Endodermal cell (in vitro differentiated cells): Measurements from ENCODE around the gene ACAP3. TPM values are rescaled to one million over a fixed set of nuclear protein-coding genes. Genes with fewer than 3 reads are reported as not detected.
A peak's percentile ranks its signal among the peaks of the same experiment; 100 is the strongest.

Source experiments
- DNase-seq: peaks from one replicate; pipeline ENCODE4 v3.0.0-alpha.2; 2017
- H3K27ac ChIP-seq: 2 replicates; pipeline ENCODE4 v1.5.1; 2013; ENCODE audit warnings: mild to moderate bottlenecking, low read depth, low read length, moderate library complexity
- H3K27me3 ChIP-seq: 2 replicates; pipeline ENCODE4 v1.6.1; 2013; ENCODE audit warnings: mild to moderate bottlenecking, low read length, moderate library complexity; ENCODE audit not compliant: insufficient read depth, control insufficient read depth, poor library complexity, severe bottlenecking
- H3K36me3 ChIP-seq: 2 replicates; pipeline ENCODE4 v1.7.0; 2013; ENCODE audit warnings: mild to moderate bottlenecking, low read length, moderate library complexity; ENCODE audit not compliant: control insufficient read depth, insufficient read depth
- H3K4me1 ChIP-seq: one replicate; pipeline ENCODE4 v1.7.0; 2013; ENCODE audit warnings: low read length; ENCODE audit not compliant: control insufficient read depth, insufficient read depth
- H3K4me3 ChIP-seq: 2 replicates; pipeline ENCODE4 v1.5.1; 2013; ENCODE audit warnings: mild to moderate bottlenecking, low read length, moderate library complexity
- H3K9ac ChIP-seq: 2 replicates; pipeline ENCODE4 v1.6.1; 2013; ENCODE audit warnings: mild to moderate bottlenecking, low read length, moderate library complexity; ENCODE audit not compliant: poor library complexity, severe bottlenecking; ENCODE audit errors: extremely low read depth
- H3K9me3 ChIP-seq: 2 replicates; pipeline ENCODE4 v1.6.1; 2013; ENCODE audit warnings: mild to moderate bottlenecking, low read length, moderate library complexity; ENCODE audit not compliant: control insufficient read depth
- H3K27ac Mint-ChIP-seq: 2 replicates; pipeline ENCODE4 v1.8.0; 2020; ENCODE audit warnings: mixed read lengths
- H3K27me3 Mint-ChIP-seq: 2 replicates; pipeline ENCODE4 v1.8.0; 2021; ENCODE audit warnings: mild to moderate bottlenecking, mixed read lengths; ENCODE audit not compliant: insufficient read depth
- H3K36me3 Mint-ChIP-seq: 2 replicates; pipeline ENCODE4 v1.8.0; 2020; ENCODE audit warnings: low read depth, mixed read lengths
- H3K4me1 Mint-ChIP-seq: 2 replicates; pipeline ENCODE4 v1.8.0; 2020; ENCODE audit warnings: mixed read lengths
- H3K4me3 Mint-ChIP-seq: 2 replicates; pipeline ENCODE4 v1.8.0; 2020; ENCODE audit warnings: mild to moderate bottlenecking, moderate library complexity, mixed read lengths
- H3K9me3 Mint-ChIP-seq: 2 replicates; pipeline ENCODE4 v1.8.0; 2020; ENCODE audit warnings: mild to moderate bottlenecking, mixed read lengths
- WGBS, 2 experiments: methylation state at CpG; one replicate each; pipeline versions ENCODE4 v1.1.5 to v1.1.7; 2013; ENCODE audit warnings: missing lambda C conversion rate in 2 of 2, mixed read lengths in 1 of 2; ENCODE audit not compliant: insufficient coverage in 1 of 2, insufficient read length in 1 of 2; 5-methylcytosine and 5-hydroxymethylcytosine counted together
- total RNA-seq, 2 donors: library from RNA; stranded (reverse); fragmentation: NEBNext Ultra II Directional in 1 of 2; extraction: Animal tissue kit (Norgen Biotek cat#: 25700) in 1 of 2; gene quantifications; 2 replicates in 1 of 2; 3 replicates in 1 of 2; pipeline ENCODE4 v1.2.1, GENCODE V29; 2021
- TF ChIP-seq, protein P1 (sequence below): fragments of 200-600 bp; sonication (generic); conservative IDR thresholded peaks from 2 replicates; pipeline ENCODE4 v1.5.0; 2021; ENCODE audit warnings: antibody characterized with exemption, mild to moderate bottlenecking

The ACAP3 gene
- total RNA-seq, 2 donors from 2014 or later: 36.8 to 43.5 TPM

DNA sequence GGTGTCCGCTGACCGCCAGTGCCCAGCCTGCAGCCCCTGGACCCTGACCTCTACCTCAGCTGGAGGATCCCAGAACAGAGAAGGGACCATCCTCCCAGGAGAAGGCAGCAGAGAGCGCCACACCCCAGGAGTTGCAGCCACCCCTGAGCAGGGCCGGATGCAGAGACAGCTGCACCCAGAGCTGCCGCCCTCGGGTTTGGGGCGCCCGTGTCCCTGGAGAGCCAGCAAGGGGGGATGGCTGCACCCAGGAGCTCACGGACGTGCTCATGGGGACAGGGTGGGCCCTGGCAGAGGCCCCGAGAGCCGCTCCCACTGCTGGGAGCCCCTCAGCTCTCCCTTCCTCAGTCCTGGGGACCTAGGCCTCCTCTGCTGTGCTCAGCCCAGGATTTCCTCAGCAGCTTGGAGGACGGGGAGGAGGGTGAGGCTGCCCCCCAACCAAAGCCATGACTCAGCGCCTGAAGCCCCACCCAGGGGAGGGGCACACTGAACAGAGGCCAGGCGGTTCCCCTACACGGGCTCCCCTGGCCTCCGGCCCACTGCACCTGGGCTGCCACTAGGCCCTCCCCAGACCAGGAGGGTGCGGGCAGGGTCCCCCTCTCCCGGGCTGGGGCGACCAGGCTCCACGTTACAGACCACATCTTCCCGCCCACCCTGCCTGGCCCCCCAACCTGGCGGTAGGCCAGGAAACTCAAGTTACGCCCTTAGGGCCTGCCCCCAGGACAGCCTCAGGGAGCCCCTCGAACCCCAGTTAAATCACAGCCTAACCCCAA, 2.2 kb downstream of the ACAP3 start:
- no peak for DNase-seq
- Histone ChIP-seq H3K4me1 (peaks cover 20% of the 10 kb centered on the region), H3K36me3 (peaks cover 2% of the 10 kb centered on the region), H3K27ac (peak overlapping the region; percentile 76), H3K9me3 (no peaks in the 10 kb centered on the region), H3K9ac (no peak overlapping the region), H3K27me3 (no peaks in the 10 kb centered on the region), H3K4me3 (peak overlapping the region; percentile 79)
- Mint-ChIP-seq H3K4me3 (peak overlapping the region; percentile 66), H3K4me1 (peaks cover 15% of the 10 kb centered on the region), H3K36me3 (no peaks in the 10 kb centered on the region), H3K27ac (peak overlapping the region; percentile 61), H3K27me3 (no peaks in the 10 kb centered on the region), H3K9me3 (no peaks in the 10 kb centered on the region)
- TF ChIP-seq, protein P1, sequence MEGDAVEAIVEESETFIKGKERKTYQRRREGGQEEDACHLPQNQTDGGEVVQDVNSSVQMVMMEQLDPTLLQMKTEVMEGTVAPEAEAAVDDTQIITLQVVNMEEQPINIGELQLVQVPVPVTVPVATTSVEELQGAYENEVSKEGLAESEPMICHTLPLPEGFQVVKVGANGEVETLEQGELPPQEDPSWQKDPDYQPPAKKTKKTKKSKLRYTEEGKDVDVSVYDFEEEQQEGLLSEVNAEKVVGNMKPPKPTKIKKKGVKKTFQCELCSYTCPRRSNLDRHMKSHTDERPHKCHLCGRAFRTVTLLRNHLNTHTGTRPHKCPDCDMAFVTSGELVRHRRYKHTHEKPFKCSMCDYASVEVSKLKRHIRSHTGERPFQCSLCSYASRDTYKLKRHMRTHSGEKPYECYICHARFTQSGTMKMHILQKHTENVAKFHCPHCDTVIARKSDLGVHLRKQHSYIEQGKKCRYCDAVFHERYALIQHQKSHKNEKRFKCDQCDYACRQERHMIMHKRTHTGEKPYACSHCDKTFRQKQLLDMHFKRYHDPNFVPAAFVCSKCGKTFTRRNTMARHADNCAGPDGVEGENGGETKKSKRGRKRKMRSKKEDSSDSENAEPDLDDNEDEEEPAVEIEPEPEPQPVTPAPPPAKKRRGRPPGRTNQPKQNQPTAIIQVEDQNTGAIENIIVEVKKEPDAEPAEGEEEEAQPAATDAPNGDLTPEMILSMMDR: no peak
- 70 to 75% methylated on average over 13 to 25 of the region's 25 CpGs for WGBS, 2 experiments

DNA sequence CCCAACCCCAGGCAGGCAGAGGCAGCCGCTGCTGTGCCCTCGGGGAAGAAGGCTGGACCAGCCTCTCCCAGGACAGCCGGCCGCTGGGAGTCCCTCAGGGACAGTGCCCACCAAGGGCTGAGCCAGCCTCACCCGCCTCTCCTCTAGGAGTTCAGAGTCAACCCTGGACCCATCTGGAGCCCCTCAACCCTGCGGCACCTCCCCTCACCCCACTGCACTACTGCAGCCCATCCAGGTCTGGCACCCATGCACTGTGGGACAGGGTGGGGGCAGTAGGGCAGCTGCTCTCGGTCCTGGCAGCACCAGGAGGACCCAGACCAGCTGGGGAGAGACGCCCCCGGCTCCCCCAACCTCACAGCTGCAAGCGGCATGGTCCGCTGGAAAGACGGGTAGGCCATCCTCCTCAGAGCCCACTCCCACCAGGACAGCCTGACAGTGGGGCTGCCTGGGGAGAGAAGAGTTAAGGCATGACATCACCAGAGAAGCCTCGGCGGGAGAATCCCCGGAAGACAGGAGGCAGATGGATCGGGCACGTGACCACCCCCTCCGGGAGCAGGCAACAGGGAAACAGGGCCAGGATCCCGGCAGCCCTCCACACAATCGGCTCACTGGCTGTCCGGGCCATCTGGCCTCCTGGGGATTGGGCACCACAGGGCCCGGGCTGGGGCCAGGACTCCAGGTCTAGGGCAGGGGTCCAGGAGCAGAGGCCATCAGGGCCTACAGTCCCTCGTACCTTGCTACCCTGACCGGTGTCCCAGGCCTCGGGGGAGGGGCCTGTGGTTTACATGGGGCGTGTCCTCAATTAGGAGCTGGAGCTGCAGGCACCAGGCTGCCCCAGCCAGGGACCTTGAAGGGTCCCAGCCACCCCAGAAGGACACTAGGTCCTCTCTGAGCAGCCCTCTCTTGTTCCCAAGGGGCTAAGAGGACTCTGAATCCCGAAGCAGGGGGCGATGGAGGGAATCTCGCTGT, 3.1 kb downstream of the ACAP3 start:
- WGBS, 2 experiments: 36 to 56% methylated on average over 16 to 29 of the region's 29 CpGs
- no peak overlapping the region for H3K9ac ChIP-seq
- no peaks in the 10 kb centered on the region for H3K36me3 ChIP-seq
- TF ChIP-seq, protein P1: no peak
- H3K27me3 ChIP-seq: no peaks in the 10 kb centered on the region
- no peak overlapping the region for H3K4me3 ChIP-seq
- Mint-ChIP-seq H3K9me3 (no peaks in the 10 kb centered on the region), H3K4me1 (peaks cover 15% of the 10 kb centered on the region), H3K36me3 (no peaks in the 10 kb centered on the region), H3K4me3 (peak overlapping the region; percentile 20), H3K27ac (peak overlapping the region; percentile 44), H3K27me3 (no peaks in the 10 kb centered on the region)
- H3K9me3 ChIP-seq: no peaks in the 10 kb centered on the region
- peak; percentile 91 for DNase-seq
- peaks cover 20% of the 10 kb centered on the region for H3K4me1 ChIP-seq
- H3K27ac ChIP-seq: peak overlapping the region; percentile 76

DNA sequence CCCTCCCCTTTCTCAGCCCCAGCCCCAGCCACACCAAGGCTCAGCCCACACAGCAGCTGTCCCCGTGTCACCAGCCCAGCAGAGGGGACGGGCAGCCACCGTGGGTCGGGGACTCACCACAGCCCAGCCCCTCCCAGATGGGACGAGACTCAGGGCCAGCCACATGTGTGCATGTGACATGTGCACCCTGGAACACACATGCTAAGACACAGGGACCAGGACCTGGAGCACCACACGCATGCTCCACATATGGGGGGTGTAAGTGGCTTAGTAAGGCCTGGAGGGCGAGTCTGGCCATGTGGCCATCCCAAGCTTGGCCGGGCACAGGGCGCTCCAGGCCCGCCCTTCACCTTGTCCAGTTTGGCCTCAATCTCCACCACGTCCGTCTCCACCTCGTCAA, 4.0 kb downstream of the ACAP3 start:
- TF ChIP-seq, protein P1: no peak
- Histone ChIP-seq H3K4me3 (no peak overlapping the region), H3K36me3 (no peaks in the 10 kb centered on the region), H3K27me3 (no peaks in the 10 kb centered on the region), H3K9me3 (no peaks in the 10 kb centered on the region), H3K9ac (no peak overlapping the region), H3K4me1 (peaks cover 20% of the 10 kb centered on the region), H3K27ac (peak overlapping the region; percentile 76)
- Mint-ChIP-seq H3K9me3 (no peaks in the 10 kb centered on the region), H3K27me3 (no peaks in the 10 kb centered on the region), H3K27ac (no peak overlapping the region), H3K36me3 (no peaks in the 10 kb centered on the region), H3K4me3 (no peak overlapping the region), H3K4me1 (peaks cover 15% of the 10 kb centered on the region)
- 93% methylated on average over 13 of the region's 13 CpGs; no CpG with 5 or more reads in 1 of the 2 experiments for WGBS, 2 experiments
- no peak for DNase-seq
